Nucleus accumbens (tissue), 56 donors: Measurements from ENCODE around the gene SPATC1L.

Experiments used
- DNase-seq, 56 donors: peaks; one replicate each; lab custom pipeline; 2025; lab: John Stamatoyannopoulos, UW

Gene SPATC1L

GRCh38 chr21:46113497-46114176 is 70.6 kb downstream of the SPATC1L start:
- no peak for DNase-seq

- no peak for DNase-seq
Observed at GRCh38 chr21:46112725-46113215, 71.5 kb downstream of the SPATC1L start.

GRCh38 chr21:46111857-46112724 is 72.2 kb downstream of the SPATC1L start:
- no peak for DNase-seq

GRCh38 chr21:46111193-46111571 is 73.1 kb downstream of the SPATC1L start:
- no peak for DNase-seq
